Neuronal stem cell (in vitro differentiated cells): ENCODE measurements around the gene ELF2. TPM values are rescaled to one million over a fixed set of nuclear protein-coding genes. Genes with fewer than 3 reads are reported as not detected.

Experiments
- DNase-seq: peaks from one replicate; pipeline ENCODE4 v3.0.0-alpha.2; 2013; ENCODE audit warnings: low spot score
- H2AFZ ChIP-seq: one replicate; pipeline ENCODE4 v1.6.1; 2013; ENCODE audit warnings: mild to moderate bottlenecking, low read length, inconsistent platforms
- H2AK5ac ChIP-seq: 2 replicates; pipeline ENCODE4 v1.6.1; 2013; ENCODE audit warnings: low read depth, mild to moderate bottlenecking, inconsistent platforms, low read length, moderate library complexity, mixed read lengths
- H2BK120ac ChIP-seq: 2 replicates; pipeline ENCODE4 v1.6.1; 2013; ENCODE audit warnings: low read depth, mild to moderate bottlenecking, inconsistent platforms, low read length, moderate library complexity, mixed read lengths
- H2BK12ac ChIP-seq: one replicate; pipeline ENCODE4 v1.6.1; 2013; ENCODE audit warnings: low read length, inconsistent platforms
- H2BK15ac ChIP-seq: 2 replicates; pipeline ENCODE4 v1.6.1; 2013; ENCODE audit warnings: mild to moderate bottlenecking, low read length, inconsistent platforms, mixed read lengths
- H2BK5ac ChIP-seq: one replicate; pipeline ENCODE4 v1.6.1; 2013; ENCODE audit warnings: inconsistent platforms, mild to moderate bottlenecking, low read length, moderate library complexity
- H3K14ac ChIP-seq: one replicate; pipeline ENCODE4 v1.6.1; 2013; ENCODE audit warnings: low read length, inconsistent platforms
- H3K18ac ChIP-seq: 2 replicates; pipeline ENCODE4 v1.6.1; 2013; ENCODE audit warnings: low read length, inconsistent platforms
- H3K23ac ChIP-seq: 2 replicates; pipeline ENCODE4 v1.6.1; 2013; ENCODE audit warnings: low read depth, mild to moderate bottlenecking, mixed read lengths, low read length, inconsistent platforms; ENCODE audit not compliant: poor library complexity
- H3K27ac ChIP-seq: replicated peaks from 3 replicates; pipeline ENCODE4 v1.5.1; 2013; ENCODE audit warnings: low read length, inconsistent platforms
- H3K27me3 ChIP-seq, 3 experiments: 2 replicates each; pipeline ENCODE4 v1.6.1; 2013; ENCODE audit warnings: low read length in 3 of 3, mild to moderate bottlenecking in 2 of 3, inconsistent platforms in 1 of 3, low read depth in 1 of 3, mixed read lengths in 1 of 3, moderate library complexity in 1 of 3; ENCODE audit not compliant: control insufficient read depth in 3 of 3, insufficient read depth in 3 of 3
- H3K36me3 ChIP-seq, 2 donors: replicated peaks in 1 of 2; 2 replicates each; pipeline ENCODE4 v1.6.1; 2013; ENCODE audit warnings: low read length in 2 of 2; ENCODE audit not compliant: control insufficient read depth in 2 of 2, insufficient read depth in 2 of 2
- H3K4ac ChIP-seq: 2 replicates; pipeline ENCODE4 v1.6.1; 2013; ENCODE audit warnings: inconsistent platforms, mild to moderate bottlenecking, low read length, moderate library complexity
- H3K4me1 ChIP-seq, 2 donors: 1 replicate in 1 of 2; 2 replicates in 1 of 2; pipeline ENCODE4 v1.6.1; 2013; ENCODE audit warnings: low read length in 2 of 2, low read depth in 1 of 2; ENCODE audit not compliant: control insufficient read depth in 2 of 2, insufficient read depth in 1 of 2
- H3K4me2 ChIP-seq: one replicate; pipeline ENCODE4 v1.6.1; 2013; ENCODE audit warnings: mild to moderate bottlenecking, low read length, inconsistent platforms; ENCODE audit not compliant: insufficient read depth, poor library complexity, severe bottlenecking
- H3K4me3 ChIP-seq, 2 donors: 2 replicates each; pipeline ENCODE4 v1.5.1; 2013; ENCODE audit warnings: low read length in 2 of 2, mild to moderate bottlenecking in 2 of 2, inconsistent platforms in 1 of 2, moderate library complexity in 1 of 2
- H3K79me1 ChIP-seq: one replicate; pipeline ENCODE4 v1.6.1; 2013; ENCODE audit warnings: low read depth, mild to moderate bottlenecking, inconsistent platforms, low read length, moderate library complexity
- H3K9ac ChIP-seq: one replicate; pipeline ENCODE4 v1.6.1; 2013; ENCODE audit warnings: mild to moderate bottlenecking, low read depth, low read length, inconsistent platforms; ENCODE audit not compliant: poor library complexity
- H3K9me3 ChIP-seq, 2 donors: replicated peaks in 1 of 2; 2 replicates each; pipeline versions ENCODE3 to v1.6.1; 2013; ENCODE audit warnings: low read length in 2 of 2, mild to moderate bottlenecking in 2 of 2, inconsistent platforms in 1 of 2, low read depth in 1 of 2, mixed read lengths in 1 of 2, moderate library complexity in 1 of 2; ENCODE audit not compliant: control insufficient read depth in 2 of 2, insufficient read depth in 1 of 2
- H4K8ac ChIP-seq: one replicate; pipeline ENCODE4 v1.6.1; 2013; ENCODE audit warnings: low read depth, mild to moderate bottlenecking, inconsistent platforms, low read length, moderate library complexity
- H4K91ac ChIP-seq: one replicate; pipeline ENCODE4 v1.6.1; 2013; ENCODE audit warnings: low read length, low read depth, mild to moderate bottlenecking, inconsistent platforms; ENCODE audit not compliant: poor library complexity
- WGBS, 2 donors: extraction: QIAGEN DNeasy Blood & Tissue Kit; methylation state at CpG; one replicate each; pipeline ENCODE4 v1.1.7; 2013; ENCODE audit warnings: missing lambda C conversion rate in 2 of 2, mixed read lengths in 1 of 2; ENCODE audit not compliant: insufficient read length in 2 of 2, insufficient replicate concordance in 1 of 2; ENCODE audit errors: extremely low coverage in 2 of 2; 5-methylcytosine and 5-hydroxymethylcytosine counted together
- polyA plus RNA-seq, 2 experiments: library from polyadenylated mRNA; stranded (reverse); fragments of 200-250 nt; gene quantifications; one replicate each; pipeline ENCODE4 v1.2.3, GENCODE V29; 2013

ELF2 gene
- polyA plus RNA-seq (2013, experiment 1 of 2) = 22.2 TPM
- 22.4 TPM for polyA plus RNA-seq (2013, experiment 2 of 2)

DNA sequence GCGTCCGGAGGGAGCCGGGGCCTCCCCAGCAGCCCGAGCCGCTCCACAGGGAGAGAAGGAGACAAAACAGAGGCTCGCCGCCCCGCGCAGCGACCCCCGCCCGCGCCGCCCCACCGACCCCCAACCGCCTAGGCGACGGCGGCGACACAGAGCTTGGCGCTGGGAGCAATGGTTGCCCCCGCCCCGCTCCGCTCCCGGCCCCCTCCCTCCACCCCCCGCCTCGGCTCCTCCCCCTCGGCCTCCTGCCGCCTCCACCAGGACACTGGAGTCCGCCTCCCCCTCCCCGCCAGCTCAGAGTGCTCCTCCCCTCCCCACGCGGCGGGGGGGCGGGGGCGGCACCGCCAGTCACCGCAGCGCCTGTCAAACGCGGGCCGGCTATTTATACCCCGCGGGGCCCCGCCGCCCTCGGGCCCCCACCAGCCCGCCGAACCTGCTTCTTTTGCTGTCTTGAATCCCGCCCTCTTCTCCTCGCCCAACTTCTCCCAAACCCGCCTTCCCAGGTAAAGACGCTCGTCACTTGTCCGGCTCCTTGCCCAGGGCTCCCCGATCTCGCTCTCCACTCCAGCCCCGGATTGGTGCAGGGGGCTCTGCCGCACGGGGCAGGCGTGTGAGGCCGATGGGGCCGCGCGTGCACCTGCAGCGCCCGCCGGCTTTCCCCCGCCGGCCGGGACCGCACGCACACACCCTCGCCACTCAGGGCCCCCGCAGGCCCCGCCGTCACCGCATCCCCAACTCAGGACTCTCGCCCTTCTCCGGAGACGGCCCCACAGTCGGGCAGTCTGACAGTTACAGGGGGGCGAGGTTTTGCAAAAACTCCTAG, at the start of gene ELF2:
TSS of gene ELF2 (minus strand) at position 170 of the 820 bp plus-strand sequence. CDS start 39,517 bp downstream, outside the sequence.
- peak within 1 kb of the TSS; percentile 64 for H3K14ac ChIP-seq
- WGBS, 2 donors = no CpG with 5 or more reads among the region's 83 CpGs
- H3K79me1 ChIP-seq = no peaks in the 10 kb centered on the region
- H2AFZ ChIP-seq = peak within 1 kb of the TSS; percentile 100
- H2BK15ac ChIP-seq = peak within 1 kb of the TSS; percentile 90
- no peaks in the 10 kb centered on the region for H3K9me3 ChIP-seq
- peak within 1 kb of the TSS; percentile 93 for H3K4me3 ChIP-seq
- peak within 1 kb of the TSS; percentile 93 for H3K9ac ChIP-seq
- H3K18ac ChIP-seq = peak within 1 kb of the TSS; percentile 97
- peak within 1 kb of the TSS; percentile 94 for H3K23ac ChIP-seq
- no peak within 1 kb of the TSS for H4K8ac ChIP-seq
- no peak within 1 kb of the TSS for H2BK12ac ChIP-seq
- H2AK5ac ChIP-seq = peak within 1 kb of the TSS; percentile 57
- peak within 1 kb of the TSS; percentile 28 for H3K4ac ChIP-seq
- H3K4me1 ChIP-seq = peaks cover 0 to 2% of the 10 kb centered on the region in 2 donors
- peak within 1 kb of the TSS; percentile 96 for H3K27ac ChIP-seq
- H2BK5ac ChIP-seq = peak within 1 kb of the TSS; percentile 95
- peak within 1 kb of the TSS; percentile 99 for H3K4me2 ChIP-seq
- DNase-seq = peak; percentile 83
- H3K27me3 ChIP-seq = no peaks in the 10 kb centered on the region
- peak within 1 kb of the TSS; percentile 97 for H2BK120ac ChIP-seq
- H3K36me3 ChIP-seq = no peaks in the 10 kb centered on the region
- no peak within 1 kb of the TSS for H4K91ac ChIP-seq

DNA sequence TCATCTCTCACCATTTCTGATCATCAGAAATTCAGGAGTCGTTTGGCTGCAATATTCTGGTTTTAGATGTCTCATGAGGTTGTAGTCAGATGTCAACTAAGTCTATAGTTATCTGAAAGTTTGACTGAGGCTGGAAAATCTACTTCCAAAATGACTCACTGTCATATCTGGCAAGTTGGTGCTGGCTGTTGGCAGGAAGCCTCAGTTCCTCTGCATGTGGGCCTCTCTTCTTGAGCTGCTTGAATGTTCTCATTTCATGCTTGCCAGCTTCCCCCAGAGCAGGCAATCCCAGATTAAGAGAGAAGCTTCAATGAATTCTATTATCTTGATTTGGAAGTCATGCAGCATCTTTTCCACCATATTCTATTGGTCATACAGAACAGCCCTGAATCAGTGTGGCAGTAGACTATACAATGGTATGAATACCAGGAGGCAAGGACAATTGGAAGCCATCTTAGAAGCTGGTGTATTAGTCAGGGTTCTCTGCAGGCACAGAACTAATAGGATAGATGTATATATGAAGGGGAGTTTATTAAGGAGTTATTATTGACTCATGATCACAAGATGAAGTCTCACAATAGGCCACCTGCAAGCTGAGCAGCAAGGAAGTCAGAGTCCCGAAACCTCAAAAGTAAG, 46.8 kb upstream of the ELF2 start:
- DNase-seq = no peak
- Histone ChIP-seq H3K18ac (no peak overlapping the region), H2BK12ac (no peak overlapping the region), H3K27me3 (no peaks in the 10 kb centered on the region), H2AFZ (peak overlapping the region; percentile 53), H2BK15ac (no peak overlapping the region), H3K27ac (no peak overlapping the region), H3K4me2 (no peak overlapping the region), H2BK120ac (no peak overlapping the region), H3K9me3 (no peaks in the 10 kb centered on the region), H3K36me3 (no peaks in the 10 kb centered on the region), H3K79me1 (no peaks in the 10 kb centered on the region), H3K23ac (no peak overlapping the region), H3K14ac (no peak overlapping the region), H3K4ac (no peak overlapping the region), H4K91ac (no peak overlapping the region), H2BK5ac (no peak overlapping the region), H3K9ac (no peak overlapping the region), H3K4me1 (no peaks in the 10 kb centered on the region), H4K8ac (no peak overlapping the region), H2AK5ac (no peak overlapping the region), H3K4me3 (no peak overlapping the region)
- no CpG with 5 or more reads among the region's 2 CpGs for WGBS, 2 donors

DNA sequence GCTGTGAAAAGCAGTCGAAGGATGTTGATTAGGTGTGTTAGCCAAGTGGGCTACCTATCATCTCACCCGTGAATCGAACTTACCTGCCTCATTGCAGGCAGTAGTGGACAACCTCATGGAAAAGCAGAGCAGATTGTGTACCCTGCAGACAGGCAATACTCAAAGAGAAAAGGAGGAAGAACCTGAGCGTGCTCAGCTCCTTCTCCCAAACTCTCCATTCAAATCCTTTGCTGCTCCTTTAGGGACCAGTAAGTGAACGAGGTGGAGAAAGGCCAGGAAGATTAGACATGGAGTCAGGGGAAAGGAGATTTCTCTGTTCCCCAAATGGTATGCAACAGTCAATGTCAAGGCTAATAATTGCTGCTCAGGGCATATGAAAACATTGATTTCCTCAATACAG, 45.2 kb upstream of the ELF2 start:
- Histone ChIP-seq H3K36me3 (no peaks in the 10 kb centered on the region), H3K4me3 (no peak overlapping the region), H4K8ac (no peak overlapping the region), H3K4me1 (no peaks in the 10 kb centered on the region), H3K9ac (no peak overlapping the region), H3K18ac (no peak overlapping the region), H3K27ac (no peak overlapping the region), H3K14ac (no peak overlapping the region), H3K27me3 (no peaks in the 10 kb centered on the region), H4K91ac (no peak overlapping the region), H3K23ac (no peak overlapping the region), H2AK5ac (no peak overlapping the region), H3K9me3 (no peaks in the 10 kb centered on the region), H3K4ac (no peak overlapping the region), H2BK15ac (no peak overlapping the region), H2BK120ac (no peak overlapping the region), H2BK5ac (no peak overlapping the region), H2BK12ac (no peak overlapping the region), H2AFZ (peak overlapping the region; percentile 10), H3K4me2 (no peak overlapping the region), H3K79me1 (no peaks in the 10 kb centered on the region)
- WGBS, 2 donors = no CpG with 5 or more reads among the region's 5 CpGs
- DNase-seq = no peak

DNA sequence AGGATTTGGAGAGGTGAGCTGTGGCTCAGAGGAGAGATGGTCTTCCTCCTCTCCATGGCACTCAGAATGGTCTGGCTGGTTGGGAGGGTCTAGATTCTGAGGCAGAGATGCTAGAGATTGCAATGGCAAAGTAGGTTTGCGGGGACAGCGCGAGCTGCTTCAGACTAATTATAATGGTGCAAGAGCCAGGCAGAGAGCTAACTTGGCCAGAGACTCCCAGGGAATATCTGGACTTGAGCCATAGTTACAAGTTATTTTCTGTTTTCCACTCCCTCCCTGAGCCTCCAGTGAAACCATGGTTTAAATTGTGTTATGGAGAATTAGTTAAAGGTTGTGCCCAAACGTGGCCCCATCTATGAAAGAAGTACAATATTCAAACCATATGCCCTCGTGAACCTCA, 44.7 kb upstream of the ELF2 start:
- Histone ChIP-seq H3K4me3 (no peak overlapping the region), H3K27ac (no peak overlapping the region), H2BK120ac (no peak overlapping the region), H3K9me3 (no peaks in the 10 kb centered on the region), H2BK15ac (no peak overlapping the region), H3K14ac (no peak overlapping the region), H3K79me1 (no peaks in the 10 kb centered on the region), H3K4me1 (no peaks in the 10 kb centered on the region), H4K91ac (no peak overlapping the region), H4K8ac (no peak overlapping the region), H3K18ac (no peak overlapping the region), H3K36me3 (no peaks in the 10 kb centered on the region), H2AFZ (no peak overlapping the region), H3K27me3 (no peaks in the 10 kb centered on the region), H3K9ac (no peak overlapping the region), H3K23ac (no peak overlapping the region), H3K4me2 (no peak overlapping the region), H2AK5ac (no peak overlapping the region), H2BK5ac (no peak overlapping the region), H2BK12ac (no peak overlapping the region), H3K4ac (no peak overlapping the region)
- no CpG with 5 or more reads among the region's 5 CpGs for WGBS, 2 donors
- no peak for DNase-seq
